Measurements from ENCODE around the gene CLTCL1.

CLTCL1 gene

DNA sequence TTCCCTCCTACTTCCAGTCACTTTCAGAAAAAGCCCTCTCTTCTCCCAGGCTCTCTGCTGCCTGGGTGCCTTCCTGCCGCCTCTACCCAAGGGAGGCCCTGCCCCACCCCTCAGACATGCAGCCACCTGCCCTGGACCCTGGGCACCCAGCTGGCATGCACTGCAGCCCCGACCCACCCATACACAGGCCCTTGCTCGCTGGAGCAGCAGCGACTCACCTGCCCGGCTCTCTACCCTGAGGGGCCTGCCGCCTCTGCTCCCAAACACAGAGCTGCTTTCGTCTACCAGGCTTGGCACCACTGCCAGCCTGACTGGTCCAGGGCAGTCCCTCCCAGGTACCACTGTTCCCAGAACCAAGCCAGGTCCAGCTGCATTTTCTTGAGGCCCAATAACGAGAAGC lies 161.6 kb downstream of the CLTCL1 start:
- peak overlapping the region in 1 of 2 donors; percentile 64 for H3K27ac Mint-ChIP-seq
- DNase-seq (no peak), ATAC-seq (replicated peaks) (no peak)
- H3K4me1 Mint-ChIP-seq (ENCODE audit: low read depth in 2 of 2), result no peaks in the 10 kb centered on the region
- no peak overlapping the region for H3K4me3 Mint-ChIP-seq
- no peaks in the 10 kb centered on the region for H3K9me3 Mint-ChIP-seq
- H3K27me3 Mint-ChIP-seq, result no peaks in the 10 kb centered on the region
- H3K36me3 Mint-ChIP-seq (ENCODE audit: insufficient read depth), result peaks cover 31% of the 10 kb centered on the region

Measured in effector memory CD8-positive, alpha-beta T cell (primary cell).